ENCODE measurements around the gene ORAI1.
"Not testable (repeated sequence)": the region's sequence is repeated elsewhere in the genome, so short reads cannot be mapped to it uniquely, and the experiment has no call there.

The ORAI1 gene

GRCh38 chr12:121582583-121583333 is 43.6 kb upstream of the ORAI1 start:
- peaks cover 13% of the 10 kb centered on the region for H3K4me1 ChIP-seq
- peak overlapping the region; percentile 56 for H2AFZ ChIP-seq
- no peaks in the 10 kb centered on the region for H3K9me3 ChIP-seq (ENCODE audit: control insufficient read depth, low read length)
- no peaks in the 10 kb centered on the region for H3K79me2 ChIP-seq
- H3K27me3 ChIP-seq (ENCODE audit: control insufficient read depth, insufficient read depth, low read length) = no peaks in the 10 kb centered on the region
- H3K9ac ChIP-seq = no peak overlapping the region
- peak overlapping the region; percentile 86 for H3K27ac ChIP-seq
- peak overlapping the region; percentile 95 for H3K4me2 ChIP-seq (ENCODE audit: low read length)
- no peak overlapping the region for H3K4me3 ChIP-seq (ENCODE audit: low read depth, low read length)
- no peak for TF ChIP-seq CTCF (IDR thresholded peaks at IDR 0.05)
- no peaks in the 10 kb centered on the region for H3K36me3 ChIP-seq (ENCODE audit: control insufficient read depth, insufficient read depth, low read length)

- H3K27ac ChIP-seq = peak overlapping the region; percentile 86
- H3K36me3 ChIP-seq (ENCODE audit: control insufficient read depth, insufficient read depth, low read length) = not testable (repeated sequence)
Measured at GRCh38 chr12:121583334-121583661, 43.0 kb upstream of the ORAI1 start.

GRCh38 chr12:121584885-121585284 is 41.4 kb upstream of the ORAI1 start:
- H3K9me3 ChIP-seq (ENCODE audit: control insufficient read depth, low read length); H3K79me2 ChIP-seq; H3K27ac ChIP-seq; H3K36me3 ChIP-seq (ENCODE audit: control insufficient read depth, insufficient read depth, low read length); H3K4me2 ChIP-seq (ENCODE audit: low read length); H3K27me3 ChIP-seq (ENCODE audit: control insufficient read depth, insufficient read depth, low read length); H3K4me1 ChIP-seq; H3K4me3 ChIP-seq (ENCODE audit: low read depth, low read length); H2AFZ ChIP-seq; H3K9ac ChIP-seq: not testable (repeated sequence)

More at GRCh38 chr12:121583334-121583661, 43.0 kb upstream of the ORAI1 start:
- not testable (repeated sequence) for H3K27me3 ChIP-seq (ENCODE audit: control insufficient read depth, insufficient read depth, low read length); H3K4me3 ChIP-seq (ENCODE audit: low read depth, low read length); H3K9me3 ChIP-seq (ENCODE audit: control insufficient read depth, low read length); H3K79me2 ChIP-seq; H3K9ac ChIP-seq; H3K4me2 ChIP-seq (ENCODE audit: low read length); H2AFZ ChIP-seq; H3K4me1 ChIP-seq

- Histone ChIP-seq H3K79me2 (no peaks in the 10 kb centered on the region), H3K27ac (peak overlapping the region; percentile 98), H3K27me3 (ENCODE audit: control insufficient read depth, insufficient read depth, low read length) (no peaks in the 10 kb centered on the region), H3K4me1 (peaks cover 10% of the 10 kb centered on the region), H3K9me3 (ENCODE audit: control insufficient read depth, low read length) (no peaks in the 10 kb centered on the region), H3K36me3 (ENCODE audit: control insufficient read depth, insufficient read depth, low read length) (no peaks in the 10 kb centered on the region), H3K9ac (no peak overlapping the region), H3K4me3 (ENCODE audit: low read depth, low read length) (peak overlapping the region; percentile 64), H2AFZ (peak overlapping the region; percentile 72), H3K4me2 (ENCODE audit: low read length) (peak overlapping the region; percentile 97)
- TF ChIP-seq CTCF (IDR thresholded peaks at IDR 0.05) = no peak
Measured at GRCh38 chr12:121590476-121591143, 35.7 kb upstream of the ORAI1 start.

- no peak overlapping the region for H3K4me3 ChIP-seq (ENCODE audit: low read depth, low read length)
- no peaks in the 10 kb centered on the region for H3K79me2 ChIP-seq
- H3K4me1 ChIP-seq = peaks cover 10% of the 10 kb centered on the region
- no peaks in the 10 kb centered on the region for H3K36me3 ChIP-seq (ENCODE audit: control insufficient read depth, insufficient read depth, low read length)
- TF ChIP-seq CTCF (IDR thresholded peaks at IDR 0.05) = no peak
- H3K4me2 ChIP-seq (ENCODE audit: low read length) = no peak overlapping the region
- no peaks in the 10 kb centered on the region for H3K9me3 ChIP-seq (ENCODE audit: control insufficient read depth, low read length)
- H3K27me3 ChIP-seq (ENCODE audit: control insufficient read depth, insufficient read depth, low read length) = no peaks in the 10 kb centered on the region
- H2AFZ ChIP-seq = no peak overlapping the region
- H3K27ac ChIP-seq = no peak overlapping the region
- H3K9ac ChIP-seq = no peak overlapping the region
Measured at GRCh38 chr12:121592320-121592719, 34.0 kb upstream of the ORAI1 start.

Measured in parathyroid adenoma (tissue), 2 donors.